GM12878 (cell line): ENCODE data around the gene DEPDC1. TPM values are rescaled to one million over a fixed set of nuclear protein-coding genes. Genes with fewer than 3 reads are reported as not detected.

ENCODE experiments used
- ATAC-seq: fragments of 200-7000 bp; cut with Tn5 transposase; 3 replicates; pipeline ENCODE4 v1.9.1; 2020; ENCODE audit warnings: mild to moderate bottlenecking, moderate library complexity
- BruUV-seq: library from RNA; stranded (reverse); fragments of 400-500 nt; replicated peaks from 2 replicates; lab custom pipeline; 2021; lab: Mats Ljungman, UMichigan
- CTCF ChIA-PET: fragments of 300-600 bp; sonication (Branson Sonifier 250); formaldehyde crosslinking; extraction: SDS; loops from one replicate; lab custom pipeline; 2021; ENCODE audit warnings: inconsistent platforms; lab: Yijun Ruan, JAX
- POLR2A ChIA-PET: fragments of 350-600 bp; formaldehyde crosslinking; extraction: SDS; loops from one replicate; lab custom pipeline; 2021; ENCODE audit warnings: inconsistent platforms; lab: Charles Lee
- RAD21 ChIA-PET: fragments of 300-600 bp; sonication (Branson Sonifier 250); formaldehyde crosslinking; loops from one replicate; lab custom pipeline; 2023; ENCODE audit warnings: antibody characterized with exemption; ENCODE audit not compliant: unreplicated experiment; lab: Charles Lee
- SMC1A ChIA-PET: fragments of 300-600 bp; sonication (Branson Sonifier 250); formaldehyde crosslinking; loops from one replicate; lab custom pipeline; 2023; ENCODE audit not compliant: unreplicated experiment, uncharacterized antibody; lab: Charles Lee
- DNase-seq: peaks from one replicate; pipeline ENCODE4 v3.0.0-alpha.2; 2011; ENCODE audit warnings: low read depth, low spot score
- FAIRE-seq: peaks from 3 replicates; lab custom pipeline; 2011; peaks lifted over from hg19 to GRCh38; lab: Jason Lieb, UNC
- H2AFZ ChIP-seq: 2 replicates; pipeline ENCODE4 v1.6.0; 2011; ENCODE audit warnings: low read depth, low read length, control low read depth; ENCODE audit not compliant: control insufficient read depth
- H3K27ac ChIP-seq: 2 replicates; pipeline ENCODE4 v1.5.1; 2011; ENCODE audit warnings: control low read depth; ENCODE audit not compliant: control insufficient read depth, insufficient read depth
- H3K27me3 ChIP-seq, 2 experiments: replicated peaks in 1 of 2; 2 replicates each; pipeline versions ENCODE4 v1.6.0 to v1.6.1; 2011; ENCODE audit warnings: low read length in 1 of 2; ENCODE audit not compliant: control insufficient read depth in 2 of 2, insufficient read depth in 2 of 2
- H3K36me3 ChIP-seq, 2 experiments: 2 replicates each; pipeline ENCODE4 v1.5.1; 2011; ENCODE audit warnings: low read length in 1 of 2; ENCODE audit not compliant: control insufficient read depth in 2 of 2, insufficient read depth in 2 of 2
- H3K4me1 ChIP-seq: 2 replicates; pipeline ENCODE4 v1.6.1; 2011; ENCODE audit warnings: mild to moderate bottlenecking, low read length, moderate library complexity, mixed read lengths; ENCODE audit not compliant: control insufficient read depth, insufficient read depth
- H3K4me2 ChIP-seq: 2 replicates; pipeline ENCODE4 v1.6.0; 2011; ENCODE audit warnings: control low read depth; ENCODE audit not compliant: control insufficient read depth, insufficient read depth
- H3K4me3 ChIP-seq: fragments of 200-600 bp; sonication (generic); 2 replicates; pipeline ENCODE4 v1.5.1; 2016
- H3K79me2 ChIP-seq: 2 replicates; pipeline ENCODE4 v1.6.0; 2011; ENCODE audit warnings: low read length; ENCODE audit not compliant: control insufficient read depth, insufficient read depth
- H3K9ac ChIP-seq: 2 replicates; pipeline ENCODE4 v1.8.0; 2011; ENCODE audit warnings: low read length, control low read depth, mixed read lengths; ENCODE audit not compliant: control insufficient read depth, insufficient read depth
- H3K9me3 ChIP-seq: replicated peaks from 3 replicates; pipeline ENCODE4 v1.5.1; 2011; ENCODE audit warnings: mild to moderate bottlenecking, low read length; ENCODE audit not compliant: control insufficient read depth, insufficient read depth
- H4K20me1 ChIP-seq: 2 replicates; pipeline ENCODE4 v1.6.0; 2011; ENCODE audit not compliant: control insufficient read depth, insufficient read depth
- BACH1 ChIP-seq: fragments of 450-650 bp; IDR thresholded peaks from 2 replicates; pipeline ENCODE4 v1.6.1; 2017; ENCODE audit warnings: mild to moderate bottlenecking, borderline replicate concordance
- CHD1 ChIP-seq: IDR thresholded peaks from 2 replicates; pipeline ENCODE4 v1.6.1; 2012; ENCODE audit warnings: low read depth, low read length, improper control_type of control experiment
- HDGF ChIP-seq: fragments of 450-650 bp; IDR thresholded peaks from 2 replicates; pipeline ENCODE4 v1.6.1; 2016; ENCODE audit warnings: antibody characterized with exemption
- MTA2 ChIP-seq: fragments of 450-650 bp; IDR thresholded peaks from 2 replicates; pipeline ENCODE4 v1.6.1; 2016; ENCODE audit warnings: low read depth, mild to moderate bottlenecking, moderate library complexity
- SMC3 ChIP-seq: IDR thresholded peaks from 2 replicates; pipeline ENCODE4 v1.6.1; 2011; ENCODE audit warnings: low read length, improper control_type of control experiment, borderline replicate concordance
- ZBED1 ChIP-seq: IDR thresholded peaks from 2 replicates; pipeline ENCODE4 v1.6.1; 2016; ENCODE audit warnings: borderline replicate concordance
- WGBS: methylation state at CpG from one replicate; pipeline ENCODE4 v1.1.6; 2016; ENCODE audit warnings: low lambda C conversion rate; ENCODE audit not compliant: insufficient replicate concordance, insufficient coverage; ENCODE audit errors: missing lambda C conversion rate; 5-methylcytosine and 5-hydroxymethylcytosine counted together
- in situ Hi-C: fragments of 300-500 bp; cut with MboI; formaldehyde crosslinking; loops from 9 replicates; pipeline ENCODE4 v1.14.3; 2018; ENCODE audit warnings: mixed read lengths
- intact Hi-C: fragments of 100-400 bp; cut with micrococcal nuclease; formaldehyde crosslinking; loops from one replicate; pipeline ENCODE4 v1.14.2; 2022; ENCODE audit not compliant: unreplicated experiment
- polyA plus RNA-seq, 11 experiments: library from polyadenylated mRNA; depleted of rRNA in 4 of 11; unstranded in 6 of 11; stranded (reverse) in 5 of 11; fragments of >200 nt; fragmentation: Nextera tagmentation in 4 of 11; fragmentation: Illumina TruSeq in 1 of 11; extraction: Ambion mirVana in 4 of 11; extraction: Trizol in 1 of 11; gene quantifications; 1 replicate in 1 of 11; 2 replicates in 10 of 11; pipeline versions ENCODE4 v1.2.1 to v1.2.3, GENCODE V29; 2011 to 2016; ENCODE audit warnings: inconsistent platforms in 2 of 11, missing spikeins in 2 of 11, low read depth in 1 of 11
- total RNA-seq, 4 experiments: library from RNA; depleted of rRNA in 3 of 4; stranded (reverse); fragments of >200 nt in 3 of 4; fragmentation: Illumina TruSeq in 1 of 4; extraction: Trizol in 1 of 4; gene quantifications; 2 replicates each; pipeline versions ENCODE4 v1.2.1 to v1.2.3, GENCODE V29; 2013 to 2021
- TF ChIP-seq, protein P1 (sequence below): IDR thresholded peaks from 2 replicates; pipeline ENCODE4 v1.6.1; 2012; ENCODE audit warnings: improper control_type of control experiment, low read depth, low read length; ENCODE audit not compliant: insufficient replicate concordance
- TF ChIP-seq, protein P2 (sequence below): fragments of 450-650 bp; IDR thresholded peaks from 2 replicates; pipeline ENCODE4 v1.6.1; 2017; ENCODE audit warnings: mild to moderate bottlenecking

DEPDC1 gene
- total and polyA plus RNA-seq, 10 of the 15 experiments (the other 5 are each of a cell fraction or from before 2014, with no cell fraction given) = 6.9 to 36.5 (median 17.6) TPM

DNA sequence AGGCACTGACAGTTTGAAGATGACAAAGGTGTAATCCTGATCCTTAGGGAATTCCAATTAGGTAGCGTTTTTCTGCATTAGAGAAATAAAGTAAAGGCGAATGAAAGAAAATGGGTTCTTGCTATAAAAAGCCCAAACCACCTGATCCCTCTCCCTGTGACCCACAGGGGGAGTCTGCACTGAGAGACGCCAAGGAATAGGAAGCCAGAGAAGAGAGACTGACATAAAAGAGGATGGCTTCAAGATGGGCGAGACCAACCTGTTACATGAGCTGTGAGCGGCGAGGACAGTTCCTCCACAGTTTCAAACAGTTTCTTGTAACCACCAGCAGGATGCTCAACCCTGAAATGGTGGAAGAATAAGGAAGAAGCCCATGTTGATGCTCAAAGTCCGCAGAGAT, 48.5 kb downstream of the DEPDC1 start:
- CTCF ChIA-PET = no interaction called here
- in situ Hi-C loops = no loop called here
- no peak overlapping the region for H3K27ac ChIP-seq
- H3K36me3 ChIP-seq = no peaks in the 10 kb centered on the region
- no peak for ATAC-seq
- H3K4me3 ChIP-seq = no peak overlapping the region
- intact Hi-C loops = no loop called here
- H4K20me1 ChIP-seq = no peaks in the 10 kb centered on the region
- RAD21 ChIA-PET = no interaction called here
- 18% methylated on average over 7 of the region's 7 CpGs for WGBS
- H3K9me3 ChIP-seq = no peaks in the 10 kb centered on the region
- no peaks in the 10 kb centered on the region for H3K4me1 ChIP-seq
- SMC1A ChIA-PET = interaction anchor here (1.1 kb wide), 1 partner anchor 18 kb away, joined by 3 read pairs; no protein-coding TSS in a partner anchor
- no peak for DNase-seq
- no TSS peak for BruUV-seq
- FAIRE-seq = no peak
- H3K79me2 ChIP-seq = no peaks in the 10 kb centered on the region
- no peak for TF ChIP-seq SMC3
- no peak for TF ChIP-seq HDGF
- TF ChIP-seq BACH1 = no peak
- TF ChIP-seq, protein P1, sequence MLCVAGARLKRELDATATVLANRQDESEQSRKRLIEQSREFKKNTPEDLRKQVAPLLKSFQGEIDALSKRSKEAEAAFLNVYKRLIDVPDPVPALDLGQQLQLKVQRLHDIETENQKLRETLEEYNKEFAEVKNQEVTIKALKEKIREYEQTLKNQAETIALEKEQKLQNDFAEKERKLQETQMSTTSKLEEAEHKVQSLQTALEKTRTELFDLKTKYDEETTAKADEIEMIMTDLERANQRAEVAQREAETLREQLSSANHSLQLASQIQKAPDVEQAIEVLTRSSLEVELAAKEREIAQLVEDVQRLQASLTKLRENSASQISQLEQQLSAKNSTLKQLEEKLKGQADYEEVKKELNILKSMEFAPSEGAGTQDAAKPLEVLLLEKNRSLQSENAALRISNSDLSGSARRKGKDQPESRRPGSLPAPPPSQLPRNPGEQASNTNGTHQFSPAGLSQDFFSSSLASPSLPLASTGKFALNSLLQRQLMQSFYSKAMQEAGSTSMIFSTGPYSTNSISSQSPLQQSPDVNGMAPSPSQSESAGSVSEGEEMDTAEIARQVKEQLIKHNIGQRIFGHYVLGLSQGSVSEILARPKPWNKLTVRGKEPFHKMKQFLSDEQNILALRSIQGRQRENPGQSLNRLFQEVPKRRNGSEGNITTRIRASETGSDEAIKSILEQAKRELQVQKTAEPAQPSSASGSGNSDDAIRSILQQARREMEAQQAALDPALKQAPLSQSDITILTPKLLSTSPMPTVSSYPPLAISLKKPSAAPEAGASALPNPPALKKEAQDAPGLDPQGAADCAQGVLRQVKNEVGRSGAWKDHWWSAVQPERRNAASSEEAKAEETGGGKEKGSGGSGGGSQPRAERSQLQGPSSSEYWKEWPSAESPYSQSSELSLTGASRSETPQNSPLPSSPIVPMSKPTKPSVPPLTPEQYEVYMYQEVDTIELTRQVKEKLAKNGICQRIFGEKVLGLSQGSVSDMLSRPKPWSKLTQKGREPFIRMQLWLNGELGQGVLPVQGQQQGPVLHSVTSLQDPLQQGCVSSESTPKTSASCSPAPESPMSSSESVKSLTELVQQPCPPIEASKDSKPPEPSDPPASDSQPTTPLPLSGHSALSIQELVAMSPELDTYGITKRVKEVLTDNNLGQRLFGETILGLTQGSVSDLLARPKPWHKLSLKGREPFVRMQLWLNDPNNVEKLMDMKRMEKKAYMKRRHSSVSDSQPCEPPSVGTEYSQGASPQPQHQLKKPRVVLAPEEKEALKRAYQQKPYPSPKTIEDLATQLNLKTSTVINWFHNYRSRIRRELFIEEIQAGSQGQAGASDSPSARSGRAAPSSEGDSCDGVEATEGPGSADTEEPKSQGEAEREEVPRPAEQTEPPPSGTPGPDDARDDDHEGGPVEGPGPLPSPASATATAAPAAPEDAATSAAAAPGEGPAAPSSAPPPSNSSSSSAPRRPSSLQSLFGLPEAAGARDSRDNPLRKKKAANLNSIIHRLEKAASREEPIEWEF = no peak
- TF ChIP-seq MTA2 = no peak
- no peak for TF ChIP-seq CHD1
- TF ChIP-seq, protein P2, sequence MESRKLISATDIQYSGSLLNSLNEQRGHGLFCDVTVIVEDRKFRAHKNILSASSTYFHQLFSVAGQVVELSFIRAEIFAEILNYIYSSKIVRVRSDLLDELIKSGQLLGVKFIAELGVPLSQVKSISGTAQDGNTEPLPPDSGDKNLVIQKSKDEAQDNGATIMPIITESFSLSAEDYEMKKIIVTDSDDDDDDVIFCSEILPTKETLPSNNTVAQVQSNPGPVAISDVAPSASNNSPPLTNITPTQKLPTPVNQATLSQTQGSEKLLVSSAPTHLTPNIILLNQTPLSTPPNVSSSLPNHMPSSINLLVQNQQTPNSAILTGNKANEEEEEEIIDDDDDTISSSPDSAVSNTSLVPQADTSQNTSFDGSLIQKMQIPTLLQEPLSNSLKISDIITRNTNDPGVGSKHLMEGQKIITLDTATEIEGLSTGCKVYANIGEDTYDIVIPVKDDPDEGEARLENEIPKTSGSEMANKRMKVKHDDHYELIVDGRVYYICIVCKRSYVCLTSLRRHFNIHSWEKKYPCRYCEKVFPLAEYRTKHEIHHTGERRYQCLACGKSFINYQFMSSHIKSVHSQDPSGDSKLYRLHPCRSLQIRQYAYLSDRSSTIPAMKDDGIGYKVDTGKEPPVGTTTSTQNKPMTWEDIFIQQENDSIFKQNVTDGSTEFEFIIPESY = no peak
- TF ChIP-seq ZBED1 = no peak
- POLR2A ChIA-PET = no interaction called here
- no peak overlapping the region for H3K4me2 ChIP-seq
- no peak overlapping the region for H3K9ac ChIP-seq
- no peak overlapping the region for H2AFZ ChIP-seq
- H3K27me3 ChIP-seq = no peaks in the 10 kb centered on the region
